Measurements from ENCODE around the gene RIC8B.
"Not testable (repeated sequence)": the region's sequence is repeated elsewhere in the genome, so short reads cannot be mapped to it uniquely, and the experiment has no call there.

Gene RIC8B

GRCh38 chr12:106774005-106774807 lies at the start of gene RIC8B:
Gene RIC8B, plus strand, starts transcription at chr12:106774682. Its CDS starts 64 bp downstream, at chr12:106774746.
- Histone ChIP-seq H3K36me3 (ENCODE audit: control insufficient read depth, low read length) (no peaks in the 10 kb centered on the region; the same call in 1 of the 2 replicates), H3K4me2 (ENCODE audit: low read length) (peak within 1 kb of the TSS; percentile 87), H3K79me2 (ENCODE audit: control insufficient read depth, low read length) (peaks cover 35% of the 10 kb centered on the region), H3K27me3 (ENCODE audit: control insufficient read depth, low read length) (peaks cover 18% of the 10 kb centered on the region), H3K4me1 (ENCODE audit: control insufficient read depth, low read length) (peaks cover 26% of the 10 kb centered on the region), H3K9me3 (ENCODE audit: control insufficient read depth, insufficient read depth, low read length) (no peaks in the 10 kb centered on the region), H3K9me2 (replicated peaks; ENCODE audit: control insufficient read depth, low read length) (no peaks in the 10 kb centered on the region), H3K27ac (ENCODE audit: low read depth, low read length) (peak within 1 kb of the TSS; percentile 39), H3K4me3 (ENCODE audit: low read length) (peak within 1 kb of the TSS; percentile 87), H3F3A (ENCODE audit: control insufficient read depth, insufficient read depth) (peaks cover 4% of the 10 kb centered on the region), H4K20me1 (ENCODE audit: control insufficient read depth, insufficient read depth, low read depth, low read length) (0 out of 2 replicates have a peak, but pooled peaks cover 5% of the 10 kb centered on the region)
- no peak for TF ChIP-seq EZH2phosphoT487 (IDR thresholded peaks at IDR 0.05; ENCODE audit: borderline replicate concordance, low read length)
- TF ChIP-seq CTCF (IDR thresholded peaks at IDR 0.05; ENCODE audit: low read depth, low read length, poor library complexity, severe bottlenecking) = peak; percentile 17

GRCh38 chr12:106724934-106725333 lies 49.5 kb upstream of the RIC8B start:
- TF ChIP-seq EZH2phosphoT487 (IDR thresholded peaks at IDR 0.05; ENCODE audit: borderline replicate concordance, low read length) = no peak
- TF ChIP-seq CTCF (IDR thresholded peaks at IDR 0.05; ENCODE audit: low read depth, low read length, poor library complexity, severe bottlenecking) = no peak
- Histone ChIP-seq H3K27ac (ENCODE audit: low read depth, low read length) (no peak overlapping the region), H3K27me3 (ENCODE audit: control insufficient read depth, low read length) (peaks cover 7% of the 10 kb centered on the region; the same call in 1 of the 2 replicates), H3K9me3 (ENCODE audit: control insufficient read depth, insufficient read depth, low read length) (no peaks in the 10 kb centered on the region), H3K4me2 (ENCODE audit: low read length) (no peak overlapping the region), H4K20me1 (ENCODE audit: control insufficient read depth, insufficient read depth, low read depth, low read length) (no peaks in the 10 kb centered on the region), H3F3A (ENCODE audit: control insufficient read depth, insufficient read depth) (no peaks in the 10 kb centered on the region), H3K79me2 (ENCODE audit: control insufficient read depth, low read length) (no peaks in the 10 kb centered on the region), H3K4me1 (ENCODE audit: control insufficient read depth, low read length) (peaks cover 8% of the 10 kb centered on the region), H3K9me2 (replicated peaks; ENCODE audit: control insufficient read depth, low read length) (no peaks in the 10 kb centered on the region), H3K36me3 (ENCODE audit: control insufficient read depth, low read length) (no peaks in the 10 kb centered on the region), H3K4me3 (ENCODE audit: low read length) (no peak overlapping the region)

- H4K20me1 ChIP-seq (ENCODE audit: control insufficient read depth, insufficient read depth, low read depth, low read length) = not testable (repeated sequence)
Measured at GRCh38 chr12:106726603-106727202, 47.8 kb upstream of the RIC8B start.

GRCh38 chr12:106729611-106730010 lies 44.9 kb upstream of the RIC8B start:
- H3K9me3 ChIP-seq (ENCODE audit: control insufficient read depth, insufficient read depth, low read length) = no peaks in the 10 kb centered on the region
- H3K36me3 ChIP-seq (ENCODE audit: control insufficient read depth, low read length) = no peaks in the 10 kb centered on the region
- no peak for TF ChIP-seq EZH2phosphoT487 (IDR thresholded peaks at IDR 0.05; ENCODE audit: borderline replicate concordance, low read length)
- no peaks in the 10 kb centered on the region for H3K9me2 ChIP-seq (replicated peaks; ENCODE audit: control insufficient read depth, low read length)
- no peaks in the 10 kb centered on the region for H3K79me2 ChIP-seq (ENCODE audit: control insufficient read depth, low read length)
- no peak overlapping the region for H3K27ac ChIP-seq (ENCODE audit: low read depth, low read length)
- no peak overlapping the region for H3K4me2 ChIP-seq (ENCODE audit: low read length)
- H3F3A ChIP-seq (ENCODE audit: control insufficient read depth, insufficient read depth) = no peaks in the 10 kb centered on the region
- H3K4me1 ChIP-seq (ENCODE audit: control insufficient read depth, low read length) = no peaks in the 10 kb centered on the region
- H3K4me3 ChIP-seq (ENCODE audit: low read length) = no peak overlapping the region
- no peaks in the 10 kb centered on the region for H3K27me3 ChIP-seq (ENCODE audit: control insufficient read depth, low read length)
- H4K20me1 ChIP-seq (ENCODE audit: control insufficient read depth, insufficient read depth, low read depth, low read length) = no peaks in the 10 kb centered on the region

More at GRCh38 chr12:106726603-106727202, 47.8 kb upstream of the RIC8B start:
- not testable (repeated sequence) for H3K4me2 ChIP-seq (ENCODE audit: low read length); H3F3A ChIP-seq (ENCODE audit: control insufficient read depth, insufficient read depth); H3K27me3 ChIP-seq (ENCODE audit: control insufficient read depth, low read length); H3K4me1 ChIP-seq (ENCODE audit: control insufficient read depth, low read length); H3K36me3 ChIP-seq (ENCODE audit: control insufficient read depth, low read length); H3K79me2 ChIP-seq (ENCODE audit: control insufficient read depth, low read length); H3K9me2 ChIP-seq (replicated peaks; ENCODE audit: control insufficient read depth, low read length); H3K27ac ChIP-seq (ENCODE audit: low read depth, low read length); H3K9me3 ChIP-seq (ENCODE audit: control insufficient read depth, insufficient read depth, low read length); H3K4me3 ChIP-seq (ENCODE audit: low read length)
